ENCODE results near the gene RBM42. TPM values are rescaled to one million over a fixed set of nuclear protein-coding genes. Genes with fewer than 3 reads are reported as not detected.

Gene RBM42
- total RNA-seq: 10 to 100 TPM; 26.7 to 65.3 TPM

DNA sequence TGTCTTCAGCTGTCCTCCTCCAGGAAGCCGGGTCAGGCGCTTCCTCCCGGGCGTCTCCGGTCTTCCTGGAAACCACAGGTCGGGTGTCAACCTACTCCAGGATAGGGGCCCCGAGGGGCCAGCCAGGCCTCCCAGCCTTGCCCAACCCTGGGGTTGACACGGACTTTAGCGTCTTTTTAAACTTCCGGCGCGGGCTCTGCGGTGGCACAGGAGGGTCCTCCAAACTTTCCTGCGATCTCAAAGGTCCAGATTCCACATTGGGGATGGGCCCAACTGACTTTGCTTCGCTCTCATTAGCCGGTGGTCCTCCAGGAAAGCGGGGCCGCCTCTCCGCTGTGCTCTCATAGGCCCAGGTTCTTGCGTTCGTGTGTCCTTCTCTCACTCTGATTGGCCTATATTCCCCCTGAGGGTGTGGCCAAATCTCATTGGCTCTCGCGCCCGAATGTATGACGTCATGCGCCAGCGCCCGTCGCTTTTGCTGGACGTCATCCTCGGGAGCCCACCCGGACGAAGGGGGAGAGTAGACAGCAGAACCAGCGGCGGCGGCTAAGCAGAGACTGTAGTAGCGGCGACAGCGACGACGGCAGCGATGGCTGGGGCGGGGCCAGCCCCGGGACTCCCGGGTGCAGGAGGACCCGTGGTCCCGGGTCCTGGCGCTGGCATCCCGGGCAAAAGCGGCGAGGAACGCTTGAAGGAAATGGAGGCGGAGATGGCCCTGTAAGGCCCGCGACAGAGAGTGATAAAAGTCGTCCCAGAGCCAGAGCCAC, at the start of gene RBM42:
RBM42 (plus strand) TSS at position 472 of the 767 bp plus-strand sequence; CDS start at position 590, 118 bp downstream.
- Histone ChIP-seq H3K4me3 (peak within 1 kb of the TSS; percentile 75 to 97), H3K36me3 (replicated peaks in 1 of 2; ENCODE audit: insufficient read depth in 1 of 2, low read depth in 2 of 2) (peaks cover 0 to 17% of the 10 kb centered on the region in 2 donors), H3K27ac (peak within 1 kb of the TSS; percentile 66 to 94 (median 82)), H3K27me3 (no peaks in the 10 kb centered on the region), H3K9me3 (no peaks in the 10 kb centered on the region), H3K4me1 (peaks cover 23% of the 10 kb centered on the region)
- WGBS, 2 donors: 0% methylated on average over 5 to 56 of the region's 56 CpGs
- peak; percentile 95 to 99 (median 96) for DNase-seq
- peak; percentile 100 for ATAC-seq
- TF ChIP-seq, protein P1, sequence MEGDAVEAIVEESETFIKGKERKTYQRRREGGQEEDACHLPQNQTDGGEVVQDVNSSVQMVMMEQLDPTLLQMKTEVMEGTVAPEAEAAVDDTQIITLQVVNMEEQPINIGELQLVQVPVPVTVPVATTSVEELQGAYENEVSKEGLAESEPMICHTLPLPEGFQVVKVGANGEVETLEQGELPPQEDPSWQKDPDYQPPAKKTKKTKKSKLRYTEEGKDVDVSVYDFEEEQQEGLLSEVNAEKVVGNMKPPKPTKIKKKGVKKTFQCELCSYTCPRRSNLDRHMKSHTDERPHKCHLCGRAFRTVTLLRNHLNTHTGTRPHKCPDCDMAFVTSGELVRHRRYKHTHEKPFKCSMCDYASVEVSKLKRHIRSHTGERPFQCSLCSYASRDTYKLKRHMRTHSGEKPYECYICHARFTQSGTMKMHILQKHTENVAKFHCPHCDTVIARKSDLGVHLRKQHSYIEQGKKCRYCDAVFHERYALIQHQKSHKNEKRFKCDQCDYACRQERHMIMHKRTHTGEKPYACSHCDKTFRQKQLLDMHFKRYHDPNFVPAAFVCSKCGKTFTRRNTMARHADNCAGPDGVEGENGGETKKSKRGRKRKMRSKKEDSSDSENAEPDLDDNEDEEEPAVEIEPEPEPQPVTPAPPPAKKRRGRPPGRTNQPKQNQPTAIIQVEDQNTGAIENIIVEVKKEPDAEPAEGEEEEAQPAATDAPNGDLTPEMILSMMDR (IDR thresholded peaks at IDR 0.05): peak in 1 of 7 experiments; percentile 37
- TF ChIP-seq POLR2A (IDR thresholded peaks at IDR 0.05): peak; percentile 61 to 90 (median 87)
- intact Hi-C loops (cut with DNase I): no loop called here

GRCh38 chr19:35582760-35583159, 46.1 kb upstream of the RBM42 start:
- Histone ChIP-seq H3K27ac (no peak overlapping the region), H3K36me3 (replicated peaks in 1 of 2; ENCODE audit: insufficient read depth in 1 of 2, low read depth in 2 of 2) (no peaks in the 10 kb centered on the region), H3K4me3 (no peak overlapping the region), H3K27me3 (no peaks in the 10 kb centered on the region), H3K9me3 (no peaks in the 10 kb centered on the region), H3K4me1 (no peaks in the 10 kb centered on the region)
- DNase-seq: no peak
- ATAC-seq: no peak
- 78 to 90% methylated on average over 1 of the region's 1 CpG for WGBS, 2 donors
- TF ChIP-seq POLR2A (IDR thresholded peaks at IDR 0.05): no peak
- intact Hi-C loops (cut with DNase I): no loop called here

DNA sequence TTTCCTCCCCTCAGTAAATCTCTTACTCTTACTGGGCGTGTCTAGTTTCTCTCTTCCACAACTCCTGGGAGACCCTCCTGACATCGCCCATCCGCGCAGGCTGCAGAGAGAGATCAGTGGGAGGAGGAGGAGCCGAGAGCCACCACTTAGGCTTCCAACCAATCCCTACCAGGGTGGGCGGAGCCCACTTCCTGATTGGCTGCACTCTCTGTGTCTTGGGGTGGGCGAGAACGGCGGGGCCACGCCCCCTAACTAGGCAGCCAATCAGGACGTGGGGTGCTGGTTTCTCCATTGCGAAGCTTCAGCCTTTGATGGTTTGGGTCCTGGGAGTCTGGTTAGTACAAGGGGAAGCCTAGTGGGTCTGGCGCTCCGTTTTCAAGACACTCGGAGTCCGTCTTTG, 43.0 kb upstream of the RBM42 start, which contains the start of gene PMIS2:
PMIS2 (plus strand) TSS at position 326 of the 400 bp plus-strand sequence. CDS start 87 bp downstream, outside the sequence.
- ATAC-seq: no peak
- intact Hi-C loops (cut with DNase I): no loop called here
- H3K4me3 ChIP-seq: no peak within 1 kb of the TSS
- no peak for TF ChIP-seq POLR2A (IDR thresholded peaks at IDR 0.05)
- TF ChIP-seq, protein P1 (IDR thresholded peaks at IDR 0.05): no peak
- 42 to 62% methylated on average over 13 to 16 of the region's 16 CpGs for WGBS, 2 donors
- H3K4me1 ChIP-seq: no peaks in the 10 kb centered on the region
- H3K9me3 ChIP-seq: no peaks in the 10 kb centered on the region
- H3K27me3 ChIP-seq: no peaks in the 10 kb centered on the region
- H3K36me3 ChIP-seq (replicated peaks in 1 of 2; ENCODE audit: insufficient read depth in 1 of 2, low read depth in 2 of 2): no peaks in the 10 kb centered on the region
- DNase-seq: peak in 1 of 4 donors; percentile 30
- no peak within 1 kb of the TSS for H3K27ac ChIP-seq

DNA sequence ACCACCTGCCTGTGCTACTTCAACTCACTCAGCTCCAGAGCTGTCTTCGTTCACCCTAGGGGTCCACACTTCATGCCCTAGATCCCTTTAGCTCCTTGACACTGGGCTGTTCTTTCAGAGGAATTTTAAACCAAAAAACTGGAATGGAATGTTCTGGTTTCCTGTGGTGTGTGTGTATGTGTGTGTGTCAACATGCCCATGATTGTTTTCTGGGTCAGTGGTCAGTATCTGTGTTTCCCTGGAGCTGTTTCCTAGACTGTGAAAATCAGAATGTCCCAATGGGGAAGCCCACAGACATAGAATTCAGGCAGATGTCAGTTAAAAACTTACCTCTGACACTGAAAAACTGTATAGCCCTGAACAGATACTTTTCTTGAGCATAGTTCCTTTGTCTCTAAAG, 41.5 kb upstream of the RBM42 start:
- TF ChIP-seq, protein P1 (IDR thresholded peaks at IDR 0.05): no peak
- no peak for TF ChIP-seq POLR2A (IDR thresholded peaks at IDR 0.05)
- intact Hi-C loops (cut with DNase I): no loop called here

GRCh38 chr19:35590875-35591274, 38.0 kb upstream of the RBM42 start:
- Histone ChIP-seq H3K27ac (no peak overlapping the region), H3K36me3 (replicated peaks in 1 of 2; ENCODE audit: insufficient read depth in 1 of 2, low read depth in 2 of 2) (no peaks in the 10 kb centered on the region), H3K9me3 (no peaks in the 10 kb centered on the region), H3K4me3 (no peak overlapping the region), H3K4me1 (peaks cover 6% of the 10 kb centered on the region), H3K27me3 (no peaks in the 10 kb centered on the region)
- intact Hi-C loops (cut with DNase I): no loop called here
- WGBS, 2 donors: 87% methylated on average over 3 of the region's 3 CpGs
- ATAC-seq: no peak
- DNase-seq: no peak
- no peak for TF ChIP-seq POLR2A (IDR thresholded peaks at IDR 0.05)
- TF ChIP-seq, protein P1 (IDR thresholded peaks at IDR 0.05): no peak

More for the DNA sequence above, 41.5 kb upstream of the RBM42 start:
- peaks cover 4% of the 10 kb centered on the region for H3K4me1 ChIP-seq
- no peak overlapping the region for H3K4me3 ChIP-seq
- H3K36me3 ChIP-seq (replicated peaks in 1 of 2; ENCODE audit: insufficient read depth in 1 of 2, low read depth in 2 of 2): no peaks in the 10 kb centered on the region
- no peak overlapping the region for H3K27ac ChIP-seq
- WGBS, 2 donors: 27 to 55% methylated on average over 1 of the region's 1 CpG
- H3K9me3 ChIP-seq: no peaks in the 10 kb centered on the region
- DNase-seq (no peak), ATAC-seq (no peak)
- H3K27me3 ChIP-seq: no peaks in the 10 kb centered on the region

Data from body of pancreas (tissue), 4 donors.